Dendritic cell treated with granulocyte-macrophage colony-stimulating factor and Interleukin-4, amounts not matched to agents 40 ng/mL and 50 ng/mL, for 4 days (primary cell): ENCODE data around the gene TUBA4B.
"Not testable (repeated sequence)": the region's sequence is repeated elsewhere in the genome, so short reads cannot be mapped to it uniquely, and the experiment has no call there.

ENCODE experiments used
- H3K27ac Mint-ChIP-seq: one replicate; pipeline ENCODE4 v1.8.0; 2022; ENCODE audit warnings: mild to moderate bottlenecking, mixed read lengths
- H3K27me3 Mint-ChIP-seq: one replicate; pipeline ENCODE4 v1.8.0; 2022; ENCODE audit warnings: mild to moderate bottlenecking, mixed read lengths
- H3K36me3 Mint-ChIP-seq: one replicate; pipeline ENCODE4 v1.8.0; 2022; ENCODE audit warnings: low read depth, mixed read lengths
- H3K4me1 Mint-ChIP-seq: one replicate; pipeline ENCODE4 v1.8.0; 2022; ENCODE audit warnings: low read depth, mixed read lengths
- H3K4me3 Mint-ChIP-seq: one replicate; pipeline ENCODE4 v1.8.0; 2022; ENCODE audit warnings: mild to moderate bottlenecking, moderate library complexity, mixed read lengths
- H3K9me3 Mint-ChIP-seq: one replicate; pipeline ENCODE4 v1.8.0; 2022; ENCODE audit warnings: mixed read lengths
- intact Hi-C: fragments of 100-400 bp; cut with micrococcal nuclease; formaldehyde crosslinking; loops from one replicate; pipeline ENCODE4 v1.15.0; 2022

The TUBA4B gene

GRCh38 chr2:219248845-219249202 lies 4.2 kb upstream of the TUBA4B start:
- H3K4me1 Mint-ChIP-seq = peaks cover 81% of the 10 kb centered on the region
- H3K9me3 Mint-ChIP-seq = no peaks in the 10 kb centered on the region
- H3K36me3 Mint-ChIP-seq = peaks cover 59% of the 10 kb centered on the region
- H3K27ac Mint-ChIP-seq = peak overlapping the region; percentile 47
- H3K4me3 Mint-ChIP-seq = peak overlapping the region; percentile 37
- H3K27me3 Mint-ChIP-seq = no peaks in the 10 kb centered on the region
- intact Hi-C loops = no loop called here

GRCh38 chr2:219249203-219249980 lies 3.7 kb upstream of the TUBA4B start:
- intact Hi-C loops = no loop called here
- Mint-ChIP-seq H3K9me3 (no peaks in the 10 kb centered on the region), H3K27ac (peak overlapping the region; percentile 47), H3K4me1 (peaks cover 80% of the 10 kb centered on the region), H3K36me3 (peaks cover 59% of the 10 kb centered on the region), H3K27me3 (no peaks in the 10 kb centered on the region), H3K4me3 (peak overlapping the region; percentile 37)

- H3K36me3 Mint-ChIP-seq = peaks cover 59% of the 10 kb centered on the region
- peak overlapping the region; percentile 47 for H3K27ac Mint-ChIP-seq
- intact Hi-C loops = loop anchor here (5.0 kb wide), 1 partner anchor 33 kb away; the partner anchor contains the start of gene ABCB6
- no peaks in the 10 kb centered on the region for H3K9me3 Mint-ChIP-seq
- H3K27me3 Mint-ChIP-seq = no peaks in the 10 kb centered on the region
- H3K4me1 Mint-ChIP-seq = peaks cover 80% of the 10 kb centered on the region
- peak overlapping the region; percentile 20 for H3K4me3 Mint-ChIP-seq
These were observed 2.8 kb upstream of the TUBA4B start for GRCh38 chr2:219250049-219250781.

- H3K9me3 Mint-ChIP-seq = no peaks in the 10 kb centered on the region
- H3K27me3 Mint-ChIP-seq = no peaks in the 10 kb centered on the region
- peak overlapping the region; percentile 47 for H3K27ac Mint-ChIP-seq
- peaks cover 76% of the 10 kb centered on the region for H3K4me1 Mint-ChIP-seq
- H3K4me3 Mint-ChIP-seq = peak overlapping the region; percentile 86
- intact Hi-C loops = loop anchor here (5.0 kb wide), 1 partner anchor 34 kb away; the partner anchor contains the start of gene ABCB6
- peaks cover 57% of the 10 kb centered on the region for H3K36me3 Mint-ChIP-seq
These were observed 1.4 kb upstream of the TUBA4B start for GRCh38 chr2:219251656-219252055.

- no peaks in the 10 kb centered on the region for H3K27me3 Mint-ChIP-seq
- no peaks in the 10 kb centered on the region for H3K9me3 Mint-ChIP-seq
- intact Hi-C loops = loop anchor here (5.0 kb wide), 1 partner anchor 35 kb away; the partner anchor contains the start of gene ABCB6
- H3K27ac Mint-ChIP-seq = peak overlapping the region; percentile 47
- peaks cover 72% of the 10 kb centered on the region for H3K4me1 Mint-ChIP-seq
- H3K4me3 Mint-ChIP-seq = peak overlapping the region; percentile 86
- H3K36me3 Mint-ChIP-seq = peaks cover 52% of the 10 kb centered on the region
These were observed 959 bp upstream of the TUBA4B start for GRCh38 chr2:219252084-219252483.

GRCh38 chr2:219252570-219252899 lies 508 bp upstream of the TUBA4B start:
- H3K4me3 Mint-ChIP-seq = peak overlapping the region; percentile 86
- intact Hi-C loops = loop anchor here (5.0 kb wide), 1 partner anchor 35 kb away; the partner anchor contains the start of gene ABCB6
- H3K27ac Mint-ChIP-seq = peak overlapping the region; percentile 47
- peaks cover 48% of the 10 kb centered on the region for H3K36me3 Mint-ChIP-seq
- H3K9me3 Mint-ChIP-seq = no peaks in the 10 kb centered on the region
- peaks cover 67% of the 10 kb centered on the region for H3K4me1 Mint-ChIP-seq
- H3K27me3 Mint-ChIP-seq = no peaks in the 10 kb centered on the region

GRCh38 chr2:219253753-219254589 lies 928 bp downstream of the TUBA4B start, which contains the start of gene TUBA4A:
Gene TUBA4A (minus strand): TSS chr2:219253918. CDS start chr2:219253858, 60 bp downstream.
- Mint-ChIP-seq H3K9me3 (no peaks in the 10 kb centered on the region), H3K4me3 (peak within 1 kb of the TSS; percentile 86), H3K4me1 (peaks cover 53% of the 10 kb centered on the region), H3K27me3 (peaks cover 2% of the 10 kb centered on the region), H3K36me3 (peaks cover 34% of the 10 kb centered on the region), H3K27ac (peak within 1 kb of the TSS; percentile 47)
- intact Hi-C loops = loop anchor here (5.0 kb wide), 1 partner anchor 37 kb away; the partner anchor contains the start of gene ABCB6

GRCh38 chr2:219254590-219255201 lies 1.7 kb downstream of the TUBA4B start:
- Mint-ChIP-seq H3K4me1 (peaks cover 46% of the 10 kb centered on the region), H3K9me3 (no peaks in the 10 kb centered on the region), H3K27ac (peak overlapping the region; percentile 47), H3K27me3 (peaks cover 5% of the 10 kb centered on the region), H3K36me3 (peaks cover 26% of the 10 kb centered on the region), H3K4me3 (peak overlapping the region; percentile 86)
- intact Hi-C loops = loop anchor here (5.0 kb wide), 1 partner anchor 37 kb away; the partner anchor contains the start of gene ABCB6

- H3K27ac Mint-ChIP-seq, H3K4me1 Mint-ChIP-seq, intact Hi-C loops, H3K36me3 Mint-ChIP-seq, H3K9me3 Mint-ChIP-seq, H3K4me3 Mint-ChIP-seq: not testable (repeated sequence)
- H3K27me3 Mint-ChIP-seq = peaks cover 19% of the 10 kb centered on the region
These were observed 5.9 kb downstream of the TUBA4B start for GRCh38 chr2:219258942-219259341.

- H3K36me3 Mint-ChIP-seq = no peaks in the 10 kb centered on the region
- H3K27me3 Mint-ChIP-seq = peaks cover 20% of the 10 kb centered on the region
- intact Hi-C loops = no loop called here
- no peak overlapping the region for H3K27ac Mint-ChIP-seq
- no peaks in the 10 kb centered on the region for H3K4me1 Mint-ChIP-seq
- H3K9me3 Mint-ChIP-seq = no peaks in the 10 kb centered on the region
- no peak overlapping the region for H3K4me3 Mint-ChIP-seq
These were observed 8.2 kb downstream of the TUBA4B start for GRCh38 chr2:219261024-219261855.

GRCh38 chr2:219266232-219266631 lies 13.2 kb downstream of the TUBA4B start:
- no peak overlapping the region for H3K4me3 Mint-ChIP-seq
- no peaks in the 10 kb centered on the region for H3K9me3 Mint-ChIP-seq
- H3K27ac Mint-ChIP-seq = no peak overlapping the region
- H3K27me3 Mint-ChIP-seq = peaks cover 9% of the 10 kb centered on the region
- H3K4me1 Mint-ChIP-seq = no peaks in the 10 kb centered on the region
- intact Hi-C loops = no loop called here
- H3K36me3 Mint-ChIP-seq = no peaks in the 10 kb centered on the region

GRCh38 chr2:219266886-219267285 lies 13.8 kb downstream of the TUBA4B start:
- no peak overlapping the region for H3K4me3 Mint-ChIP-seq
- H3K9me3 Mint-ChIP-seq = no peaks in the 10 kb centered on the region
- no peaks in the 10 kb centered on the region for H3K36me3 Mint-ChIP-seq
- intact Hi-C loops = no loop called here
- no peaks in the 10 kb centered on the region for H3K4me1 Mint-ChIP-seq
- no peak overlapping the region for H3K27ac Mint-ChIP-seq
- peaks cover 9% of the 10 kb centered on the region for H3K27me3 Mint-ChIP-seq
